BE2C (cell line): Measurements from ENCODE around the gene CCM2. TPM values are rescaled to one million over a fixed set of nuclear protein-coding genes. Genes with fewer than 3 reads are reported as not detected.

ENCODE experiments used
- DNase-seq: peaks from one replicate; pipeline ENCODE4 v3.0.0-alpha.2; 2020
- H3K27me3 ChIP-seq: fragments of 250-450 bp; sonication (Bioruptor Pico); 2 replicates; pipeline ENCODE4 v1.5.1; 2020; ENCODE audit warnings: mild to moderate bottlenecking
- H3K36me3 ChIP-seq: fragments of 250-450 bp; sonication (Bioruptor Pico); 2 replicates; pipeline ENCODE4 v1.5.1; 2020; ENCODE audit warnings: mild to moderate bottlenecking
- H3K4me1 ChIP-seq: fragments of 250-450 bp; sonication (Bioruptor Pico); 2 replicates; pipeline ENCODE4 v1.5.1; 2020
- H3K4me3 ChIP-seq: 2 replicates; pipeline ENCODE4 v1.5.1; 2011; ENCODE audit warnings: low read depth, low read length
- H3K9me3 ChIP-seq: fragments of 250-450 bp; sonication (Bioruptor Pico); 2 replicates; pipeline ENCODE4 v1.5.1; 2020
- CTCF ChIP-seq: IDR thresholded peaks from 2 replicates; pipeline ENCODE4 v1.5.1; 2012; ENCODE audit warnings: mild to moderate bottlenecking, low read depth, low read length
- polyA plus RNA-seq: library from polyadenylated mRNA; unstranded; fragments of >200 nt; gene quantifications from one replicate; pipeline ENCODE4 v1.2.1, GENCODE V29; 2012; ENCODE audit warnings: low read depth, missing spikeins; ENCODE audit not compliant: insufficient read length, insufficient read depth

Gene CCM2
- polyA plus RNA-seq = 42.7 TPM

- H3K27me3 ChIP-seq = no peaks in the 10 kb centered on the region
- peaks cover 5% of the 10 kb centered on the region for H3K4me1 ChIP-seq
- no peak for TF ChIP-seq CTCF
- no peaks in the 10 kb centered on the region for H3K9me3 ChIP-seq
- H3K4me3 ChIP-seq = peak within 1 kb of the TSS; percentile 77
- peaks cover 3% of the 10 kb centered on the region; the same call in 1 of the 2 replicates for H3K36me3 ChIP-seq
- peak; percentile 44 for DNase-seq
These were observed at the start of gene CCM2 for GRCh38 chr7:45000093-45001032. TSS of gene CCM2 (plus strand) at chr7:45000201. CDS start at chr7:45000334, 133 bp downstream.

DNA sequence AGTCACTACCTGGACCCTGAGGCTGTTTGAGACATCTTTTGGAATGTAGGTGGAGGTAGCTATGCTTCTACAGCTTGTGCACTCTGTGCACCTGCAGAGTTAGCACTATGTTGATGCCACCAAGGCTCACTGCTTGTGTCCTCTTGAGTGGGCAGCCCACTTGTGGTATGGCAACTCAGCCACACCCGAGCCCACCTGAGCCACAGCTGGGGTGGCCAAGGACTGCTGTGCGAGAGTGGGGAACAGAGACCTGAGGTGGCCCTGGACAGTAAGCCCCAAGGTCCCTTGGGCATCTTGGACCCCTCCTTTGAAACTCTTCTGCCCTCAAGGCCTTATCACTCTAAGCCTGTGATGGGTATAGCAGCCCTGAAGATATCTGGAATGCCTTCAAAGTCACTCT, 46.8 kb upstream of the CCM2 start:
- DNase-seq = no peak
- H3K9me3 ChIP-seq = no peaks in the 10 kb centered on the region
- H3K4me3 ChIP-seq = no peak overlapping the region
- H3K4me1 ChIP-seq = no peaks in the 10 kb centered on the region
- 0 out of 2 replicates have a peak, but pooled peaks cover 5% of the 10 kb centered on the region for H3K27me3 ChIP-seq
- no peaks in the 10 kb centered on the region for H3K36me3 ChIP-seq
- no peak for TF ChIP-seq CTCF

GRCh38 chr7:44955733-44956132, 44.3 kb upstream of the CCM2 start:
- no peak for DNase-seq
- Histone ChIP-seq H3K36me3 (no peaks in the 10 kb centered on the region), H3K9me3 (no peaks in the 10 kb centered on the region), H3K27me3 (0 out of 2 replicates have a peak, but pooled peaks cover 3% of the 10 kb centered on the region), H3K4me1 (no peaks in the 10 kb centered on the region), H3K4me3 (no peak overlapping the region)
- TF ChIP-seq CTCF = no peak

GRCh38 chr7:44956157-44956766, 43.7 kb upstream of the CCM2 start:
- no peak for TF ChIP-seq CTCF
- Histone ChIP-seq H3K36me3 (no peaks in the 10 kb centered on the region), H3K4me3 (no peak overlapping the region), H3K4me1 (no peaks in the 10 kb centered on the region), H3K27me3 (no peaks in the 10 kb centered on the region), H3K9me3 (no peaks in the 10 kb centered on the region)
- no peak for DNase-seq

- Histone ChIP-seq H3K4me3 (no peak overlapping the region), H3K36me3 (no peaks in the 10 kb centered on the region), H3K4me1 (no peaks in the 10 kb centered on the region), H3K9me3 (no peaks in the 10 kb centered on the region), H3K27me3 (no peaks in the 10 kb centered on the region)
- no peak for TF ChIP-seq CTCF
- DNase-seq = no peak
These were observed 41.2 kb upstream of the CCM2 start for GRCh38 chr7:44958645-44959344.
